ENCODE measurements around the gene KISS1. TPM values are rescaled to one million over a fixed set of nuclear protein-coding genes. Genes with fewer than 3 reads are reported as not detected.

The KISS1 gene
- polyA plus RNA-seq, 1 donor, result 2.8 TPM

DNA sequence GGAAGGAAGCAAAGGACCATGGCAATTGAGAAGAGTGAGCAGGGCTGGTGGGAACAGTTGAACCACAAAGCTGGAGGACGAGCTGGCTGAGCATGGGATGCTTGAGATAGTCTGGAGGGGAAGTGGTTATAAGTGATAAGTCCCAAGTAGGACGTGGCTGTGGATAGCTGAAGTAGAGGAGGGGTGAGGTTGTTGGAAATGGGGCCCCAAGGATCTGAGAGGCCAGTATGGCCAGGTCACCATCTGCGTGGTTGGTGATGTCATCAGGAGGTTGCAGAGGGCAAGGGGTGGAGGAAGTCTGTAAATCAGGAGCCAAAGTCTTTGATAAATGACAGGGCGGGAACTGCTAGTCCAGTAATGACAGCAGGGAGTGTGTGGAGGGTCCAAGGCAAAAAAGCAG lies 19.2 kb downstream of the KISS1 start:
- 30% methylated on average over 2 of the region's 4 CpGs for WGBS (ENCODE audit: insufficient coverage, low lambda C conversion rate)
- peak; percentile 57 to 79 for DNase-seq
- no peaks in the 10 kb centered on the region for H3K27me3 ChIP-seq (ENCODE audit: control insufficient read depth, insufficient read depth, low read length)

GRCh38 chr1:204176049-204176448 lies 20.2 kb downstream of the KISS1 start:
- no peak for DNase-seq
- Histone ChIP-seq H3K36me3 (ENCODE audit: control insufficient read depth, insufficient read depth, low read length) (no peaks in the 10 kb centered on the region), H3K27me3 (ENCODE audit: control insufficient read depth, insufficient read depth, low read length) (no peaks in the 10 kb centered on the region), H3K9me3 (ENCODE audit: control insufficient read depth, low read depth, low read length) (no peaks in the 10 kb centered on the region), H3K4me1 (ENCODE audit: control insufficient read depth, insufficient read depth, low read length) (peaks cover 8% of the 10 kb centered on the region), H3K27ac (ENCODE audit: low read length) (no peak overlapping the region), H3K4me3 (ENCODE audit: low read length) (no peak overlapping the region)
- no CpG with 5 or more reads among the region's 5 CpGs for WGBS (ENCODE audit: insufficient coverage, low lambda C conversion rate)

More for the DNA sequence above, 19.2 kb downstream of the KISS1 start:
- no peak overlapping the region for H3K27ac ChIP-seq (ENCODE audit: low read length)
- H3K36me3 ChIP-seq (ENCODE audit: control insufficient read depth, insufficient read depth, low read length), result no peaks in the 10 kb centered on the region
- H3K4me3 ChIP-seq (ENCODE audit: low read length), result no peak overlapping the region
- H3K4me1 ChIP-seq (ENCODE audit: control insufficient read depth, insufficient read depth, low read length), result peaks cover 8% of the 10 kb centered on the region
- H3K9me3 ChIP-seq (ENCODE audit: control insufficient read depth, low read depth, low read length), result no peaks in the 10 kb centered on the region

GRCh38 chr1:204174958-204175357 lies 21.3 kb downstream of the KISS1 start:
- no peak for DNase-seq
- Histone ChIP-seq H3K4me1 (ENCODE audit: control insufficient read depth, insufficient read depth, low read length) (peaks cover 8% of the 10 kb centered on the region), H3K9me3 (ENCODE audit: control insufficient read depth, low read depth, low read length) (no peaks in the 10 kb centered on the region), H3K27ac (ENCODE audit: low read length) (no peak overlapping the region), H3K4me3 (ENCODE audit: low read length) (no peak overlapping the region), H3K27me3 (ENCODE audit: control insufficient read depth, insufficient read depth, low read length) (no peaks in the 10 kb centered on the region), H3K36me3 (ENCODE audit: control insufficient read depth, insufficient read depth, low read length) (no peaks in the 10 kb centered on the region)
- WGBS (ENCODE audit: insufficient coverage, low lambda C conversion rate), result 68% methylated on average over 3 of the region's 3 CpGs

DNA sequence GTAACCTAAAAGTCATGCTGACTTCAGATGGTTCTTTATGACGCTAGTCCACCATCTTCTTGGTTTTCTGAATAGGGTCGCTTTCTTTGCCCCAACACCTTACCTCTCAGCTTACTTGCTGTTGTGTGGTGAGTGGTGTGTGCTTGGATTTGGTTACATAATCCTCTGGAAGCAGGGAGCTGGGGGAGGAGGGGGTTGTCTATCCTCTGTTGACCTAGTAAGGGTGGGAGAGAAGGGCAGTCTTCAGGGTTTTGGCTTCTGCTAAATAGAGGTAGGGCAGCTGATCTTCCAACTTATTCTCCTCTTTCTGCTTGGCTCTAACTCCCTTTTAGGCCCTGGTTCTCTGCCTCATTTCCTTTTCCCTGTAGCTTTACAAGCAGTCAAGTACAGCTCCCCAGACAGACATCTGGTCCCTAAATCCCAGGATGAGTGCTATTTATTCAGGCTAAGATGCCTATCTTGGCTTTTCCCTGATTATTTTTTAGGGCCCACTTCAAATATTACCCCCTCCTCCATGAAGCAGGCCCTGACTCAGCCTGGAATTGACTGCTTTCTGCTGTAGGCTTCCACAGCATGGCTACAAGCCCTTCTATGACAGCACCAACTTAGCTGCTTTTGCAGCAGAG lies 23.8 kb downstream of the KISS1 start:
- Histone ChIP-seq H3K4me1 (ENCODE audit: control insufficient read depth, insufficient read depth, low read length) (peaks cover 5% of the 10 kb centered on the region), H3K27ac (ENCODE audit: low read length) (no peak overlapping the region), H3K36me3 (ENCODE audit: control insufficient read depth, insufficient read depth, low read length) (no peaks in the 10 kb centered on the region), H3K9me3 (ENCODE audit: control insufficient read depth, low read depth, low read length) (no peaks in the 10 kb centered on the region), H3K27me3 (ENCODE audit: control insufficient read depth, insufficient read depth, low read length) (no peaks in the 10 kb centered on the region), H3K4me3 (ENCODE audit: low read length) (no peak overlapping the region)
- DNase-seq, result no peak
- no CpG with 5 or more reads among the region's 2 CpGs for WGBS (ENCODE audit: insufficient coverage, low lambda C conversion rate)

DNA sequence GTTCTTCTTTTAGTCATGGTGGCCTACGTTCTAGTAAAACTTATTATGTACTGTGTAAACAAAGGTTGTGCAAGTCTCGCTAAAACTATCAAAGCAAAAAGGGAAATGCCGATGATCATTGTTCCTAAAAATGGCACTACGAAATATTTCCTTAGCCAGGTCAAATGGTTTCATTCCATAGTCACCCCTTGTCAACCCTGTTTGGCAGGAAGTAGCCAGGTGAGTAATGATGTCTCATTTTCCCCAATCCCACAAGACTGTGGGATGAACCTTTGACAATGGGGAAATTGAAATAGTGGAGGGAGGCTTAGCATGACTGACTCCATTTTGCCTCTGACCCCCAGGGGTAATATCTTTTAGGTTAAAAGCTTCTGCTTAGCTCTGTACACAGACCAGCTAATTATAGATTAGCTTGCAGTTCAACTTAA lies 24.5 kb downstream of the KISS1 start:
- H3K27me3 ChIP-seq (ENCODE audit: control insufficient read depth, insufficient read depth, low read length), result no peaks in the 10 kb centered on the region
- no peaks in the 10 kb centered on the region for H3K9me3 ChIP-seq (ENCODE audit: control insufficient read depth, low read depth, low read length)
- H3K4me3 ChIP-seq (ENCODE audit: low read length), result no peak overlapping the region
- no peaks in the 10 kb centered on the region for H3K4me1 ChIP-seq (ENCODE audit: control insufficient read depth, insufficient read depth, low read length)
- DNase-seq, result no peak
- WGBS (ENCODE audit: insufficient coverage, low lambda C conversion rate), result no CpG with 5 or more reads among the region's 4 CpGs
- H3K27ac ChIP-seq (ENCODE audit: low read length), result no peak overlapping the region
- H3K36me3 ChIP-seq (ENCODE audit: control insufficient read depth, insufficient read depth, low read length), result no peaks in the 10 kb centered on the region

- DNase-seq, result no peak
- 86% methylated on average over 1 of the region's 3 CpGs for WGBS (ENCODE audit: insufficient coverage, low lambda C conversion rate)
- H3K4me1 ChIP-seq (ENCODE audit: control insufficient read depth, insufficient read depth, low read length), result no peaks in the 10 kb centered on the region
- no peak overlapping the region for H3K4me3 ChIP-seq (ENCODE audit: low read length)
- no peaks in the 10 kb centered on the region for H3K27me3 ChIP-seq (ENCODE audit: control insufficient read depth, insufficient read depth, low read length)
- no peak overlapping the region for H3K27ac ChIP-seq (ENCODE audit: low read length)
- H3K36me3 ChIP-seq (ENCODE audit: control insufficient read depth, insufficient read depth, low read length), result no peaks in the 10 kb centered on the region
- no peaks in the 10 kb centered on the region for H3K9me3 ChIP-seq (ENCODE audit: control insufficient read depth, low read depth, low read length)
Measured at GRCh38 chr1:204170494-204171155, 25.7 kb downstream of the KISS1 start.

DNA sequence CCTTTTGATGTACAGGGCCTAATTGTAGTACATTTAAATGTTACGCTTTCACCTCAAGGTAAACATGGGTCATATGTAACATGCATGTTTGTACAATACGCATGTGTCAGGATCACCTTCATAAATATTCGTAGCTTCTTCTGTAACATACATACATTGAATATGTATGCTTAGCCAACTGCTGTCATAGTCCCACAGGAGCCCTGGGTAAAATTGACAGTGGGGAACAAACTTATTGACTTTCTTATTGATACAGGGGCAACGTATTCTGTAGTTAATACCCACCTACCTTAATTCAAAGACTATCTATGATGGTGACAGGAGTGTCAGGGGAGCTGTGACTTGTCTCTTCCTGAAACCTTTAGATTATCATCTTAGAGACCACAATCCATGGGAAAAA lies 26.4 kb downstream of the KISS1 start:
- no peaks in the 10 kb centered on the region for H3K9me3 ChIP-seq (ENCODE audit: control insufficient read depth, low read depth, low read length)
- H3K4me1 ChIP-seq (ENCODE audit: control insufficient read depth, insufficient read depth, low read length), result no peaks in the 10 kb centered on the region
- H3K27ac ChIP-seq (ENCODE audit: low read length), result no peak overlapping the region
- no peaks in the 10 kb centered on the region for H3K27me3 ChIP-seq (ENCODE audit: control insufficient read depth, insufficient read depth, low read length)
- H3K4me3 ChIP-seq (ENCODE audit: low read length), result no peak overlapping the region
- no CpG with 5 or more reads among the region's 4 CpGs for WGBS (ENCODE audit: insufficient coverage, low lambda C conversion rate)
- no peak for DNase-seq
- H3K36me3 ChIP-seq (ENCODE audit: control insufficient read depth, insufficient read depth, low read length), result no peaks in the 10 kb centered on the region

- Histone ChIP-seq H3K4me1 (ENCODE audit: control insufficient read depth, insufficient read depth, low read length) (no peaks in the 10 kb centered on the region), H3K27ac (ENCODE audit: low read length) (no peak overlapping the region), H3K36me3 (ENCODE audit: control insufficient read depth, insufficient read depth, low read length) (no peaks in the 10 kb centered on the region), H3K27me3 (ENCODE audit: control insufficient read depth, insufficient read depth, low read length) (no peaks in the 10 kb centered on the region), H3K9me3 (ENCODE audit: control insufficient read depth, low read depth, low read length) (no peaks in the 10 kb centered on the region), H3K4me3 (ENCODE audit: low read length) (no peak overlapping the region)
- 100% methylated on average over 1 of the region's 5 CpGs for WGBS (ENCODE audit: insufficient coverage, low lambda C conversion rate)
- no peak for DNase-seq
Measured at GRCh38 chr1:204167730-204168129, 28.6 kb downstream of the KISS1 start.

- no peaks in the 10 kb centered on the region for H3K27me3 ChIP-seq (ENCODE audit: control insufficient read depth, insufficient read depth, low read length)
- no peak within 1 kb of the TSS for H3K4me3 ChIP-seq (ENCODE audit: low read length)
- H3K4me1 ChIP-seq (ENCODE audit: control insufficient read depth, insufficient read depth, low read length), result no peaks in the 10 kb centered on the region
- H3K36me3 ChIP-seq (ENCODE audit: control insufficient read depth, insufficient read depth, low read length), result no peaks in the 10 kb centered on the region
- no peaks in the 10 kb centered on the region for H3K9me3 ChIP-seq (ENCODE audit: control insufficient read depth, low read depth, low read length)
- no peak within 1 kb of the TSS for H3K27ac ChIP-seq (ENCODE audit: low read length)
- DNase-seq, result no peak
- no CpG with 5 or more reads among the region's 5 CpGs for WGBS (ENCODE audit: insufficient coverage, low lambda C conversion rate)
Measured at GRCh38 chr1:204166219-204166618, 30.1 kb downstream of the KISS1 start, which contains the start of gene REN. TSS of gene REN (minus strand) at chr1:204166337. CDS start at chr1:204166293, 44 bp downstream.

GRCh38 chr1:204162494-204163074 lies 33.7 kb downstream of the KISS1 start:
- WGBS (ENCODE audit: insufficient coverage, low lambda C conversion rate), result no CpG with 5 or more reads among the region's 7 CpGs
- Histone ChIP-seq H3K27me3 (ENCODE audit: control insufficient read depth, insufficient read depth, low read length) (no peaks in the 10 kb centered on the region), H3K27ac (ENCODE audit: low read length) (no peak overlapping the region), H3K4me1 (ENCODE audit: control insufficient read depth, insufficient read depth, low read length) (no peaks in the 10 kb centered on the region), H3K4me3 (ENCODE audit: low read length) (no peak overlapping the region), H3K36me3 (ENCODE audit: control insufficient read depth, insufficient read depth, low read length) (no peaks in the 10 kb centered on the region), H3K9me3 (ENCODE audit: control insufficient read depth, low read depth, low read length) (no peaks in the 10 kb centered on the region)
- peak; percentile 69 to 71 for DNase-seq

All from large intestine (tissue), 3 donors.